Stimulated activated effector memory CD8-positive, alpha-beta T cell treated with anti-CD3 and anti-CD28 coated beads, Interleukin-12 subunit alpha, Interleukin-12 subunit beta, amount 100 ng/mL, for 72 hours (primary cell): ENCODE results near the gene OTULIN.

ENCODE experiments used
- ATAC-seq: fragments of 150-1000 bp; cut with Tn5 transposase; 2 replicates; pipeline ENCODE4 v1.10.0; 2021
- DNase-seq, 2 donors: peaks; one replicate each; pipeline ENCODE4 v3.0.0; 2021 to 2022; ENCODE audit warnings: low spot score in 2 of 2
- H3K27ac Mint-ChIP-seq: one replicate; pipeline ENCODE4 v1.8.0; 2022; ENCODE audit warnings: mild to moderate bottlenecking, mixed read lengths
- H3K36me3 Mint-ChIP-seq: one replicate; pipeline ENCODE4 v1.8.0; 2022; ENCODE audit warnings: mild to moderate bottlenecking, mixed read lengths
- H3K4me1 Mint-ChIP-seq: one replicate; pipeline ENCODE4 v1.8.0; 2022; ENCODE audit warnings: mixed read lengths
- H3K4me3 Mint-ChIP-seq: one replicate; pipeline ENCODE4 v1.8.0; 2022; ENCODE audit warnings: mild to moderate bottlenecking, mixed read lengths
- H3K9me3 Mint-ChIP-seq: one replicate; pipeline ENCODE4 v1.8.0; 2022; ENCODE audit warnings: mixed read lengths

The OTULIN gene

DNA sequence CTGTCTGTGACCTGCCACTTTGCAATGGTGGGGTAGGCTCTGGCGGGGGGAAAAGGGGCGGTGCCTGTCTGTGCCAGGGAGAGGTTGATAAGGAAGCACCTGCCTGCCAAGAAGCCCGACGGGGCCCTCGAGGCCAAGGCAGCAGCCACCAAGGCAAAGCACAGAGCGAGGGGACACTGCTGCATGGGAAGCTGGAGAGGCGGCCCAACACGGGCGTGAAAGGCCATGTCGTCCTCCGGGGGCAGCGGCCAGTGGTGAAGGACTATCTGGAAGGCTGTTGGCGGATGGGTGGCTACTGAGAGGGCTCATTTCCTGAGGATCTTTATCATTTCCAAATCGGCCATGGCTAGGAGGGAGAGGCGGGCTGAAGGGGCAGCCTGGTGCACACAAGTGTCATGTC lies 66.4 kb downstream of the OTULIN start:
- no peak for ATAC-seq
- Mint-ChIP-seq H3K27ac (peak overlapping the region; percentile 55), H3K4me1 (peaks cover 10% of the 10 kb centered on the region), H3K4me3 (no peak overlapping the region), H3K36me3 (peaks cover 62% of the 10 kb centered on the region), H3K9me3 (no peaks in the 10 kb centered on the region)
- DNase-seq, result no peak

DNA sequence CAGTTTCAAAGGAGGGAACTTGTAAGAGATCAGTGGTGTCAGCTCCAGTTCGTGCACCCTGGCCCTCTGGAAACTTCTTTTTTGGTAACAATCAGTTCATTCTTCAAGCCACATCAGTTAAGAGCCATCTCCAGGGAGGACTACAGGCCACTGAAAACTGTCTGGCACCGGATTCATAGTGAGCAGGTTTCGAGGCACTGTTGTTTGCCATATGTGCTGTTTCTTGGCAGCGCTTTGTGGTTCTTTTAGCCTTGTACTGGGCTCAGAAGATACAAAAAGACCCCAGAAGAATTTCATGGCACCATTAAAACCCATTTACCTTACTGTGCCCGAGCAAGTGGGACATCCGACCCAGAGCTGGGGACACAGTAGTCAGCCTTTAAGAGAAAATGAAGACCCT lies 68.5 kb downstream of the OTULIN start:
- H3K36me3 Mint-ChIP-seq, result peaks cover 61% of the 10 kb centered on the region
- peak overlapping the region; percentile 77 for H3K27ac Mint-ChIP-seq
- H3K4me1 Mint-ChIP-seq, result peaks cover 5% of the 10 kb centered on the region
- ATAC-seq (no peak), DNase-seq (no peak)
- no peak overlapping the region for H3K4me3 Mint-ChIP-seq
- H3K9me3 Mint-ChIP-seq, result no peaks in the 10 kb centered on the region

DNA sequence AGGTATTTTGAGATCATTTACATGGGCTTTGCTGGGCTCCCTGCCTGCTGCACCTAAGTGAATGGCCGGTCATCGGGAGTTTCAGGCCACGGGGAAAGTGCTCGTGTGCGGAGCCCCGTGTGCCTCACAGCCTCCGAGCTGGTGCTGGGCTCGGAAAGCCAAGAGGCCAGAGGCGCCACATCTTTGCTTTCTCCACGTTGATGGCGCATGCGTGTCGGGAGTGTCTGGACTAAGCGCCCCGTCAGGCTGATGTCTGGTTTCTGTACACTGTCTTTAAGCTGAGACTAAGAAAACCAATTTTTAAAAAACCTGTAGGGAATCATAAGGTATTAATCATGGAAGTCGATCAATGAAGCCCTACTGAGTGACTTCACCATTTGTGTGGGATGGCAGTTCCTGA lies 69.1 kb downstream of the OTULIN start:
- H3K9me3 Mint-ChIP-seq, result no peaks in the 10 kb centered on the region
- peaks cover 62% of the 10 kb centered on the region for H3K36me3 Mint-ChIP-seq
- H3K27ac Mint-ChIP-seq, result peak overlapping the region; percentile 77
- H3K4me1 Mint-ChIP-seq, result peaks cover 5% of the 10 kb centered on the region
- DNase-seq (no peak), ATAC-seq (no peak)
- no peak overlapping the region for H3K4me3 Mint-ChIP-seq

DNA sequence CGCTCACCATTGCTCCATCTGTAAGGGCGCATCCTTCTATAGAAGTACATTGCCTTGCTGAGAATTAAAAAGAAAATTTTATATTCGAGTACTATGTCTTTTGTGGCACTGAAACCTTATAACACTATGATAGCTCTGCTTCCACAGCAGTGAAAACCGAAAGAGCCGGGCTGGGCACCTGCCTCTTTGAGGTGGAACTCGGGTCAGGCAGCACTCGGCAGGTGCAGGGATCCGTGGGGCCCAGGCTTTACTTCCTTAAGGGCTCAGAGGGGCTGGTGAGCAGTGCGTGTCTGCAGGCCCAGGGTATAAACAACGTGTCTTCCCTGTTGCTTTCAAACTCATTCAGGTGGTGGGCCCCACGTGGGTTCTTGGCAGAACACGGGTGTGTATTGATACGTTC lies 69.9 kb downstream of the OTULIN start:
- Mint-ChIP-seq H3K27ac (peak overlapping the region; percentile 77), H3K9me3 (no peaks in the 10 kb centered on the region), H3K4me1 (peaks cover 5% of the 10 kb centered on the region), H3K36me3 (peaks cover 67% of the 10 kb centered on the region), H3K4me3 (no peak overlapping the region)
- no peak for DNase-seq
- no peak for ATAC-seq

DNA sequence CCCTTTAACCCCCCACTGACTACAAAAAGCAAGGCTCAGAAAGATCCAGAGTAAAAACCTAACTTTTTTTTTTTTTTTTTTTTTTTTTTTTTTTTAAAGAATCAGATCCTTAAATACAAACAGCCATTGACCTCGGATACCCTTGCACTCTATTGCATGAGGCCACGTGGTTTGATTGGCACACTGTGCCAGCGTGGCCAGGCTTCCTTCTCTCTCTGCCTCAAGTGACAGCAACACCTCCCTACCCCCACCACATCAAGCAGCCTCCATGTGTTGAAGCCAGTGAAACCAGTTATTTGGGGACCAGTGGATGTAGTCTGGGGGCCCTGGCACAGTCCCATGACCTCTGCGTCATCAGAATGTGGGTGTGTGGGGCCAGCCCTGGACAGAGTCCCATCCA lies 71.4 kb downstream of the OTULIN start:
- DNase-seq, result no peak
- Mint-ChIP-seq H3K9me3 (no peaks in the 10 kb centered on the region), H3K36me3 (peaks cover 67% of the 10 kb centered on the region), H3K4me3 (no peak overlapping the region), H3K4me1 (peaks cover 5% of the 10 kb centered on the region), H3K27ac (peak overlapping the region; percentile 81)
- no peak for ATAC-seq

DNA sequence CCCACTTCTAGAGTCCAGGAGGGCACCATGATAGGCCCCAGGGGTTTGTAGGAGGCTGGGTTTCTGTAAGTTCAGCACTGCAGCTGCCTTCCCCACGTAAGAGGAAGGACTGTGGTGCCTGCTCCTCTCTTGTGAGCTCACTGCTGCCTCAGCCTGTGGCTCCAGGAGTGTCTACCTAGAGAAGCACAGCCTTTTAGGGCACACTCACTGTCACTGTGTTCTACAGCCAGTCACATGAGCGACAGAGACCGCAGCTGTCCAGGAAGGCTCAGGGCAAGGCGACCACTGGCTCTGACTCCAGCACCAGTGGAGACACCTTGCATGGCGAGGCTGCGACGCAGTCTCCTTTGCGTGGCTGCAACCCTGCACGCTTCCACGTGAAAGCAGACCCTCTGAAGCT lies 72.8 kb downstream of the OTULIN start:
- ATAC-seq, result no peak
- no peak overlapping the region for H3K27ac Mint-ChIP-seq
- peaks cover 73% of the 10 kb centered on the region for H3K36me3 Mint-ChIP-seq
- DNase-seq, result no peak
- no peaks in the 10 kb centered on the region for H3K9me3 Mint-ChIP-seq
- no peak overlapping the region for H3K4me3 Mint-ChIP-seq
- peaks cover 5% of the 10 kb centered on the region for H3K4me1 Mint-ChIP-seq

DNA sequence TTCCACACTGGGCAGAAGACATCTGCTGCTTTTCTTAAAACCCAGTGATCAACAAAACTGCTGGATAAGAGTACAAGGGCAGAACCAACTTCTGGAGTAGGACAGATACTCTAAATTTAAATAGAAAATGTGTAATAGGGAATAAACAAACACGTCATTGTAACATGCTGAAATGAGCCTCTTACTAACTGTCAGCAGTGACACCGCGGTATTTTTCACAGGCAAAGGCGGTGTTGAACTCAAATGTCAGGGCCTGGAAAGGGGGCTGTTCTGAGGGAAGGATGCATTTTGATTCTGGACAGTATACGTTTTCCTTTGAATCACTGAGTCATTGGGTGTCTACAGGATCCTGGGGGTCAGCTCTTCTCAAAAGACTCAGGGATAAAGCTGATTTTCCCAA lies 73.5 kb downstream of the OTULIN start:
- Mint-ChIP-seq H3K36me3 (peaks cover 71% of the 10 kb centered on the region), H3K4me3 (no peak overlapping the region), H3K4me1 (peaks cover 5% of the 10 kb centered on the region), H3K27ac (peak overlapping the region; percentile 19), H3K9me3 (no peaks in the 10 kb centered on the region)
- no peak for ATAC-seq
- no peak for DNase-seq

DNA sequence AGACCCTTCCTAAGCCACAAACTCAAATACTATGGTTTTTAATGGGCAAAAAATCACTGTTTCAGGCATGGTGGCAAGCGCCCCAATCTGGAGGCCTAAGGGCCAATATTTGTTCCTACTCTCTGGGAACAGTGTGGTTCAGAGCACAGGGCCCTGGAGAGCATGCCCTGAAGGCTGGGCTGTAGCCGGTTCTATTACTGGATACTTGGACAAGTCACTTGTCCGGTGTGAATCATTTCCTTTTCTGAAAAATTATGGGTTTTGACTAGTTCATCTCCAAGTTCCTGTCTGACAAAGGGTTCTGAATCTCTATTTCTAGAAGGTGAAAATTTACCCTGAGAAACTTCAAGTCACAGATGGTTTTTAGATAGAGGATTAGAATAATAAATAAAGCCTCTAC lies 75.0 kb downstream of the OTULIN start:
- H3K27ac Mint-ChIP-seq, result no peak overlapping the region
- H3K4me3 Mint-ChIP-seq, result no peak overlapping the region
- ATAC-seq (no peak), DNase-seq (no peak)
- H3K36me3 Mint-ChIP-seq, result peaks cover 65% of the 10 kb centered on the region
- H3K4me1 Mint-ChIP-seq, result peaks cover 10% of the 10 kb centered on the region
- H3K9me3 Mint-ChIP-seq, result no peaks in the 10 kb centered on the region

DNA sequence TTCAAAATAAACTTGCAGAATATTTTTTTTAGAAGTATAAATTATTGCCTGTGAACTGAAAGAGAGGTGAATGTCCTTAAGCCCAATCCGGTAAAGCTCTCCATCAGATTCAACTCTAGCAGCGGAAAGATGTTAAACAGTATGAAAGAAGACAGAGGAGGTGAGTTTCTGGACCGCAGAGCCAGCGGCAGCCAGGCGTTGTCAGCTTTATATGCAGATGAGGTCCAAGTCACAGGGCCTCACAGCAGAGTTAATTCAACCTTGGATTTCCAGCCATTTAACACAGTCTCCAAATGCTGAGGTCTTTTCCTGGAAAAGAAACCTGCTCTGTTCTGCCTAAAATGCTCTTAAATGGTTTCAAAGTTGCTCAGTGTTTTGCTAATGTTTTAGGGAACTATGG lies 75.5 kb downstream of the OTULIN start:
- DNase-seq (no peak), ATAC-seq (no peak)
- Mint-ChIP-seq H3K9me3 (no peaks in the 10 kb centered on the region), H3K4me1 (peaks cover 11% of the 10 kb centered on the region), H3K36me3 (peaks cover 64% of the 10 kb centered on the region), H3K4me3 (no peak overlapping the region), H3K27ac (no peak overlapping the region)

DNA sequence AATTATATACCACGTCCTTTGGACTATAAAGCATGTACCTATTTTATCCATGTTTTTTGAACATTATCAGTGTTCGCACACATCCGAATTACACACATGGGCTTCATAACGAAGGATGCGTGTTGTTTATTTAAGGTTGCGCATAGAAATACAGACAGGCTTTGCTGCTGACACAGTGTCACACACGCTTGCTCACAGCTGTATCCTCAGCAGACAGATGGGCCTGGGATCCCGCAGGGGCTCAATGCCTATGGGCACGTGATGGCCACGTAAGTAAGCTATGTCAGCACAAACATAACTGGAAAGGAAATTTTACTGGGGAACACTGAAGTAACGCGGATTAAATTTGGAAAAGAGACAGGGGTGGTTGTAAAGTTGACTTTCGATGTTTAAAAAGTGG lies 76.6 kb downstream of the OTULIN start:
- peaks cover 11% of the 10 kb centered on the region for H3K4me1 Mint-ChIP-seq
- DNase-seq (no peak), ATAC-seq (no peak)
- no peak overlapping the region for H3K4me3 Mint-ChIP-seq
- H3K27ac Mint-ChIP-seq, result peak overlapping the region; percentile 63
- H3K9me3 Mint-ChIP-seq, result no peaks in the 10 kb centered on the region
- peaks cover 72% of the 10 kb centered on the region for H3K36me3 Mint-ChIP-seq

DNA sequence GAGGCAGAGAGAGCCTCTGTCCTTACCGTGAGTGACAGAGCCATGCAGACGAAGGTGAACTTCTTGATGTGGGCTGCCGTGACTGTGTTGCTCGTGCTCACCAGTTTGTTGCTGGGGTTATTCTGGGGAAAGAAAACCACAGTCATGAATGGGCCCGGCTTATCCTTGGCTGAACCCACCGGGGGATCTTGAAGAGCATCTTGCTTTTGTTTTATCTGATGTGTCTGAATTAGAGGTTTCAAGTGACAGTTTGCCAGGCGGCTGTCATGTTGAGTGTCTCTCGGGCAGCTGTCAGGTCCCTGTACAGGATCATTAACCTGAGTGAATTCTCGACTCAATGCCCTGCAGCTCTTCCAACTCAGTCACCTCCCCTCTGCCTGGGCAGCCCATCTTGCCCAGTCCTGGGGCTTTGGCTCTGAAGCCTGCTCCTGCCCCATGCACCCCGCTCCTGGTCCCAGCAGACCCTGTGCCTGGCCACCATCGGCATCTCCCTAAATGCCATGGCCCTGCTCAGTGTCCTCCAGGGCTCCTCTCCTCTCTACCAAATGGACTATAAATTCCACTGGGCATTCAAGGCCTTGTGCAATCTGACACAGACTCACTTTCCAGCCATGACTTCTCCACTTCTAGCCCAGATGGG lies 77.4 kb downstream of the OTULIN start:
- no peaks in the 10 kb centered on the region for H3K9me3 Mint-ChIP-seq
- no peak overlapping the region for H3K4me3 Mint-ChIP-seq
- peaks cover 72% of the 10 kb centered on the region for H3K36me3 Mint-ChIP-seq
- DNase-seq (no peak), ATAC-seq (no peak)
- H3K4me1 Mint-ChIP-seq, result peaks cover 7% of the 10 kb centered on the region
- H3K27ac Mint-ChIP-seq, result peak overlapping the region; percentile 63

DNA sequence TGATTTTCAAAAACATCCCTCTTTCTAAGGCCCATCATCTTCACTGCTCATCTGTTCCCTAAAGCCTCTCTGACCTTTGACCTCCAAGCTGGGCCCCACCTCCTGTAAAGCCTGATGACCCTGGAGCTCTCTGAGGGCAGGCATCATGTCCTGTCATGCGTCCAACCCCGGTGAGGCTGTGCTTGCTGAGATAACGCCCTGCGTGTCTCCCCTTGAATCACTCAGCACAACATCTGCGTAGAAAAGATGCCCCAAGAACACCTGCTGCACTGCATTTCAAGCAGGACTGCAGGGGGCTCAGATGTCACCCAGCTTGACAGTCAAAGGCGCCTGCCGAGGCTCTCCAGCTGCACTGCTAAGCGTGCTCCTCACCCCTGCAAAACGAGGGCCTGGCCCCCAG lies 78.0 kb downstream of the OTULIN start:
- no peak for DNase-seq
- peak overlapping the region; percentile 63 for H3K27ac Mint-ChIP-seq
- H3K4me3 Mint-ChIP-seq, result no peak overlapping the region
- ATAC-seq, result no peak
- H3K9me3 Mint-ChIP-seq, result no peaks in the 10 kb centered on the region
- peaks cover 76% of the 10 kb centered on the region for H3K36me3 Mint-ChIP-seq
- peaks cover 7% of the 10 kb centered on the region for H3K4me1 Mint-ChIP-seq

DNA sequence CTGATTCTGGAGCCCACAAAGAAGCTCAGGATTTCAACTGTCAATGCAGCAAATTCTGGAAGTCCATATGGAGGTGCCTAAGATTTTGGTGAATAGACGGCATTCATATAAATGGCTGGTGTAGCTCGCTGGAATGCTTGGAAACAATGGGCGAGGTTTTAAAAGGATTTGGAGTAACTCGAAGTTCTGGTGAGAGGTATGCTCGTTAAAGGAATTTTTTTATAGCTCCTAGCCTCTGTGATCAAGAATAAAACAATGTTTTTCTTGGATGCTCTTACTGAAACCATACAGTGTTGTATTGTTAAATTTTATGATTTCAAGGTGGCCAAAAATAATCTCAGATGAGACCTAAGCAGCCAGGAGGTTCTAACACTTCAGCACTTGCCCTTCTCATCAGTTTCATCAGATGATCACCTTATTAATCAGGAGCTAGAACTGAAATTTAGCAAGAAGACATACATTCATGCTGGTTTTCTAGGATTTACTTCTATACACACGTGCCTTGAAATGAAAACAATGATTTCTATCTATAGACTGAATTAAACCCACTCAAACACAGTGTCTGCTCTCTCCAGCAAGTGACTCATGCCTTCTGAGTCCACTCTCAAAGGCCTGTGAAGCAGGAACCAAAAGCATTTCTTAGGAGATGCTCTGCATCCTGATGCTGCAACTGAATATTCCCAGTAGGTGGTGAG lies 79.2 kb downstream of the OTULIN start:
- no peak overlapping the region for H3K4me3 Mint-ChIP-seq
- DNase-seq, result no peak
- peak overlapping the region; percentile 72 for H3K27ac Mint-ChIP-seq

DNA sequence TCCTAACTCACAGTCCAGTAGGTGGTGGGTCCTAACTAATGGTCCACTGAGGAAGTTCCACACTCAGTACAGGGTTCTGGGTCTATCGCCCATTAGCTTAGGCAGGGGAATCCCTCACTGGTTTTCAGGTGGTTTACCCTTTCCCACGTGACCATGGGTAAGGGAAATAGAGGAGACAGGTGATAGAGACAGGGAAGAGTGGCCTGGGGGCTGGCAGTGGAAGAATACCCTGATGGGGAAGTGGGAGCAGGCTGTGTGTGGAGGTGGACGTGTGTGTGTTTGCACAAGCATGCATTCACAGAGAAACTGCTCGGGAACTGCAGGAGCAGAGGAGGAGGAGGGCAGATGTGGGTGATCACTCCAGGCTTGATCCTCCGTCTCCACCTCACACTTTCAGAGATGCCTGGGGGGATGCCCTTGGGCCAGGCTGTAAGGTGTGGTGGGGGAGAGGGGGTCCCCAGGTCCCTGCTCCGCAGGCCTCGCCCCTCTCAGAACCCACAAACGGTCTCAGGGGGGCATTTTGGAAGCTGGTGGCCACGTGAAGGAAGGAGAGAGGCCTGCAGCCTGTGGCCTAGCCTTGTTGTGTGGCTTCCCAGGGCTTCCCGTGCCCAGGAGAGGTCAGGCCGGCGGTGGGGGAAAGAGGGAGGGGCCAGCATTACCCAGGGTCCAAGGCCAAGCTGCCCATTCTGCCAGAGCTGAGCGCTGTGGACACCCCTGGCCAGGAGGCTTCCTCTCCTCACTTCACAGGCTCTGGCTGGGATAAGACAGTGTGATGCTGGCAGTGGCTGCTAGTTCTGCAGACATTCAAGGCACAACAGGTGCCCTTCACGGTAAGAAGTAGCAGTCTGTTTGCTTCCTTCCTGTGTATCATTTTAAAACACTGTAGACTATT lies 80.0 kb downstream of the OTULIN start:
- DNase-seq (no peak), ATAC-seq (no peak)
- Mint-ChIP-seq H3K4me1 (peaks cover 7% of the 10 kb centered on the region), H3K27ac (peak overlapping the region; percentile 72), H3K9me3 (no peaks in the 10 kb centered on the region), H3K36me3 (peaks cover 76% of the 10 kb centered on the region), H3K4me3 (no peak overlapping the region)

More for the DNA sequence above, 79.2 kb downstream of the OTULIN start:
- Mint-ChIP-seq H3K4me1 (peaks cover 7% of the 10 kb centered on the region), H3K9me3 (no peaks in the 10 kb centered on the region), H3K36me3 (peaks cover 76% of the 10 kb centered on the region)
- ATAC-seq, result no peak

DNA sequence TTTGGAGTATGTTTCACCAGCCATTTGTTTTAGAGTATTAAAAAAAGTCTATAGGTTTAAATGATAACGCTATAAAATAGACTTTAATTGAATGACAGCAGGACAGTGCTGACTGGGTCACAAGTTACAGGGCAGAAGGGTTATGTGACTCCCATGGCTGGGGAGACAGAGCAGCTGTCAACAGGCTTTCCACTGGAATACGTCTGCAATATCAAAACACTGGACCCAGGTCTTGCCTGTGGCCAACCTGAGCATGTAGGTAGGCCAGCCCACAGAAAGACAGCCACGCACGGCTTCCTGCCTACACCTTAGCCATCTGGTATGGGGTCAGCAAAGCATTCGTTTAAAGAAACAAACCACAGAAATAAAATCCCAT lies 80.7 kb downstream of the OTULIN start:
- H3K4me1 Mint-ChIP-seq, result peaks cover 7% of the 10 kb centered on the region
- H3K4me3 Mint-ChIP-seq, result no peak overlapping the region
- ATAC-seq (no peak), DNase-seq (no peak)
- H3K27ac Mint-ChIP-seq, result no peak overlapping the region
- H3K36me3 Mint-ChIP-seq, result peaks cover 73% of the 10 kb centered on the region
- H3K9me3 Mint-ChIP-seq, result no peaks in the 10 kb centered on the region

DNA sequence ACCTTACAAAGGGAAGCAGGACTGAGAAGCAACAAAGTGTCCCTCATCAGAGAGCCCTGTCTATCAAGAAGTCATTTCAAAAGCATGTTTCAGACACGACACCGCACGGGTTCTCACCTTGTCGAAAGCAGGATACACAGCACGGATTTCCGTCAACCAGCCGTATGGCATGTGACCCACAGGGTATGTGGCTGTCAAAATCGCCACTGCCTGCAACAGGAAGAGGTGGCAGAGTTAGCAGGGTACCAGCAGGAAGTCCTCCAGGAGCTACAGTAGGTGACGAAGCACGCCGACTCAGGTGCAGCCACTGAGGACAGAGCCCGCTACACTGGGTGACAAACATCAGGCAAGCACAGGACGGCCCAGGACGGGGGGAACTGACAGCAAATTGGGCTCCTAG lies 81.2 kb downstream of the OTULIN start:
- H3K36me3 Mint-ChIP-seq, result peaks cover 71% of the 10 kb centered on the region
- H3K4me3 Mint-ChIP-seq, result no peak overlapping the region
- ATAC-seq (peak; percentile 51), DNase-seq (no peak)
- no peaks in the 10 kb centered on the region for H3K9me3 Mint-ChIP-seq
- H3K4me1 Mint-ChIP-seq, result peaks cover 7% of the 10 kb centered on the region
- H3K27ac Mint-ChIP-seq, result no peak overlapping the region
